G401 (cell line): Measurements from ENCODE around the gene OTUB2. TPM values are rescaled to one million over a fixed set of nuclear protein-coding genes. Genes with fewer than 3 reads are reported as not detected.

Source experiments
- DNase-seq: peaks from one replicate; pipeline ENCODE4 v3.0.0-alpha.2; 2015; ENCODE audit warnings: low spot score
- in situ Hi-C: cut with HindIII; loops from 2 replicates; pipeline ENCODE4 v1.10.0; 2016; ENCODE audit warnings: low sequenced_read_pairs, mixed read lengths
- total RNA-seq: library from RNA; depleted of rRNA; stranded (reverse); fragments of >200 nt; shearing (Covaris generic); gene quantifications from 2 replicates; pipeline ENCODE4 v1.2.3, GENCODE V29; 2014; rRNA removed

Gene OTUB2
- 1.5 and 3.3 TPM in 2 replicates for total RNA-seq

DNA sequence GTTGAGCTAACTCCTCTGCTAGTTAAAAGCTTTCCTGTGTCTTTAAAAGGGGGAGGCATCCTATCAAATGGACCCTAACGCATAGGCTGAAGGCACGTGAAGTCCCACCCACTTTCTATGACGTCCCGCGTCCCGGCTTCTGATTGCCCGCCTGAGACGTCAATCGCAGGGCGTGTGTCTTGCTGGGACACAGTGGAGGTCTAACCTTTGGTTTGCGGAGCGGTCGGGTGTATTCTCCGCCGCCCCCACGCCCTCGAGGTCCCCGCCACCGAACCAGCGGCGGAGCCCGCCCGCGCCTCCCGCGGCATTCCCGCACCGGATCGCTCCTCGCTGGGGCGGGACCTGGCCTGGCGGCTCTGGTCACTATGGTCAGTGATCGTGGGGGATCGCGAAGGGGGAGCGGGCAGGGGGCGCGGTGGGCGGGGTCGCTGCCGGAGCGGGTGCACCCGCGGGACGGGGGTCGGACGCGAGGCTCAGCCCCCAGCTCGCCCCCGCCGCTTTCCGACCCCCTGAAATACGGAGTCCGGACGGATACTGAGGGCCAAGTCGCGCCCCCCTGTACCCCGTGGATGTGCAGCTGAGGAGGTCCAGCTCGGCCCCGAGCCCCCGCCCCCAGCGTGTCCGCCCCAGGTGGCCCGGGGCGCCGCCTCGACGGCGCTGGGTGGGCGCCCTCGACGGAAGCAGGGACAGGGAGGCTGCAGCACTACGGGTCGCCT is at the start of gene OTUB2:
Gene OTUB2, plus strand, starts transcription at position 168 of the 716 bp plus-strand sequence. Its CDS starts 198 bp downstream, at position 366.
- DNase-seq = peak; percentile 99
- in situ Hi-C loops = loop anchor here (25.0 kb wide), 1 partner anchor 161 kb away; no protein-coding TSS in a partner anchor

GRCh38 chr14:93976477-93977057 is 49.6 kb upstream of the OTUB2 start, which contains the start of gene ASB2:
TSS of gene ASB2 (minus strand) at chr14:93976570. CDS start at chr14:93964539, 12,031 bp downstream.
- in situ Hi-C loops = no loop called here
- no peak for DNase-seq

DNA sequence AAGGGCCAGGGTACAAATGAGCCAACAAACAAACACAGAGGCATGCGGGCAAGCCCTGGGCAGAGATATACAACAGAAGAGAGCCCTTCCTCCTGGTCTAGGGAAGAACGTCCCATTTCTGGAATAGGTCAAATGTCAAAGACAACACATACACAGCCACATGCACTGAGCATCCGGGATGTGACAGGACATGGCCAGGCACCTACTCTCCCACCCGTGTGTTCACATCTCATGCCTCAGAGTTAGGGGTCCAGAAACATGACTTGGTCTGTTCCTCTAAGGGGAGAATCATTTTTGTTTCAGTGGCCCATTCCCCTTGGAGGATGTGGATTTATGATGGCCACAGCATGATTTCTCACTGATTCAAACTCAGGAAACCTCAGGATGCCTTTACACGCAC is 49.0 kb upstream of the OTUB2 start:
- DNase-seq = no peak
- in situ Hi-C loops = no loop called here

GRCh38 chr14:93977790-93978581 is 48.2 kb upstream of the OTUB2 start:
- no peak for DNase-seq
- in situ Hi-C loops = no loop called here

DNA sequence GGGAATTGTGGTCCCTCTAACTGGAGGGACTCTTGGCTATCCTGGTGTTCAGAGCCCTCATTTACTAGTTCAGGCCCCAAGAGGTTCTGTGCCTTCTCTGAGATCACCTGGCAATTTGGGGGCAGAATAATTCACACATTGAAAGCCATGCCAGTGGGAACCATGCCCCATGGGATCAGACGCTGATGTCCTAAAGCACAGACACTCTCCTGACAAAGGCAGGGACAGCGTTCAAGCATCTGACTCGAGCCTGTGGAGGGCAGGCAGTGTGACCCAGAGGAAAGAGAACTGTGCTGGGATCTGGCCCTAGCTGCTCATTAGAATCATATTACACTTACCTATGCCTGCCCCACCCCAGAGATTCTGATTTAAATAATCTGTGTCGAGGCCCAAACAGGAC is 47.4 kb upstream of the OTUB2 start:
- no peak for DNase-seq
- in situ Hi-C loops = no loop called here

DNA sequence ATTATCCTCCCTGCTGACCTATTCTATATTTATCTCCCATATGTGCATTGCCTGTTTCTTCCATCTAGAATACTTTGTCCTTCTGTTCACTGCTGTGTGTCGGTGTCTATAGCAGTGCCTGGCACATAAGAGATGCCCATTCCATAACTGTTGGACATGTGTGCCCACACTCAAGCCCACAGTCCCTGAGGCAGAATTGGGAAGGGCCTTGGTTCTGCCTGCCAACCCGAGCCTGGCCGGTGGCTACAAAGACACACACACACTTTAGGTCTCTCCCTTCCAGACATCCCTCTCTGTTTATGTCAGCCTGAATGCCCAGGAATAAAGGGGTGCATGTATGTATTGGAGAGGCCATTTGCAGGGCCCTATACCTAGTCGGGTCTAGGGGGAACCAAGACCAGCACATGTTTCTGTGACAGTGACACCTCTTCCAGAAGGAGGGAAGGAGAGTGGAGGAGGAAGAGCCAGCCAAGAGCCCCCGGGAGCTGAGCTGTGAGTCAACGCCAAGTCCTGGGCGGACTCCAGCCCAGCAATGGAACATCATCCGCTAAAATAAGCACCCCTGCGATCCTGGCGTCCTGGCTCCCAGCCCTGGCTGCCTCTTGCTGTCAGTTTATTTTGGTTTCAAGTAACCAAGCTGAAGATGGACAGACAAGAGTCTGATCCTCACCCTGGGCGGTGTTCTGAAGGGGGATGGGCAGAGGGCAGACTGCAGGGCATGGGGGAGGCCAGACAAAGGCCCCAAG is 45.5 kb upstream of the OTUB2 start:
- in situ Hi-C loops = no loop called here

DNA sequence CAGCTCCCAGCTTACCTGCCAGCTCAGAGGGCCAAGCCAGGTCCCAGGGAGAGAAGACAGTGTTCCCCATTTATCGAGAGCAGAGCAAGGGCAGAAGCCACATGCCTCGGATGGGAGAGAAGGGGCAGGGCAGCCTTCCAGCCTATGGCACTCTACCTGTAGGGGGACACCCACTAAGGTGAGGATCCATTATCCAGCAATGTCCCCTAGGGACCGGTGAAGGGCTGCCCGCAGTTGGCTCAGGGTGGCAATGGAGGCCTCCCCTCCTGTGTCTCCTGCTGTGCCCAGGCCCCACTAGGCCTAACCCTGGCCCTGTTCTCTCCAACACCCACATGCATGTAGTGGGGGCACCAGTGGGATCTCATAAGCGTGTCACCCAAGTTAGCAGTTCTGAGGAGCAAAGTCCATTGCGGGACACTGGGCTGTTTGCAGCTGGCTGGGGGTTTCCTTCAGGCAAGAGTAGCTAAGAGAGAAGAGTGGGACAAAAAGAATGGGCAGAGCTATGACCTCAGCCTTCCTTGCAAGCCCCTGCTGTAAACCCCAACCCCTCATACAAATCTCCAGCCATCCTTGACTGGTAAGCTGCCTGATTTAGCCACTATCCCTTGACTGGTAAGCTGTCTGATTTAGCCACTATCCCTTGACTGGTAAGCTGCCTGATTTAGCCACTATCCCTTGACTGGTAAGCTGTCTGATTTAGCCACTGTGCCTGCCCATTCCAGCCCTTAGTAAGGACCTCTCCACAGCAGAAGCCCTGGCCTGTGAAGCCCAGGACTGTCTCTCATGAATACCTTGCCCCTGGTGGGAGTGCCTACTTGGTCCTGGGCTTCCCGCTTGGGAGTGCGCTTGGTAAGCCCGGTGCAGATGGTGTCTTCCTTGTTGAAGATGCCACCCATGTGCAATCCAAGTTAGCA is 44.6 kb upstream of the OTUB2 start:
- peak; percentile 69 for DNase-seq
- in situ Hi-C loops = no loop called here

More for the DNA sequence above, 45.5 kb upstream of the OTUB2 start:
- DNase-seq = peak; percentile 94

- DNase-seq = no peak
- in situ Hi-C loops = no loop called here
Observed at GRCh38 chr14:93982230-93983007, 43.7 kb upstream of the OTUB2 start.

- DNase-seq = no peak
- in situ Hi-C loops = no loop called here
Observed at GRCh38 chr14:93984070-93984469, 42.1 kb upstream of the OTUB2 start.

DNA sequence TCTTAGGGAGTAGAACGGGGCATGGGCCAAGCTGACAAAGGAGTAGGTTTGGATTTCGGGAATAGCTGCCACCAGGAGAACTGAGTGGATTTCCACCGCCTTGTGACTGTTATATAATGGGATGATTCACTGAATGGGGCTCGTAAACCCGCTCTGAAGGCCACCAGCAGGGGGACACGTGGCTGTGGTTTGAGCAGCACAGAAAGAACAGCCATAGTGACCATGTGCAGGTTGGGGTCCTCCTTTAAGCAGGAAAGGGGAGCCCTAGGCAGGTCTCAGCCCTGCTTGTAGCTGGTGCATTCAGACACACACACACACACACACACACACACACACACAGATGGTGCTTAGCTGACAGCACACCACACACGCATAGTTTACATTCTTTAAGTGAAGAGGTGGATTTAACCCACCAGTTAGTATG is 41.1 kb upstream of the OTUB2 start:
- in situ Hi-C loops = no loop called here
- peak; percentile 82 for DNase-seq

- in situ Hi-C loops = no loop called here
- DNase-seq = no peak
Observed at GRCh38 chr14:93986955-93987354, 39.2 kb upstream of the OTUB2 start.

- in situ Hi-C loops = no loop called here
- DNase-seq = peak; percentile 41
Observed at GRCh38 chr14:93987376-93987775, 38.8 kb upstream of the OTUB2 start.

DNA sequence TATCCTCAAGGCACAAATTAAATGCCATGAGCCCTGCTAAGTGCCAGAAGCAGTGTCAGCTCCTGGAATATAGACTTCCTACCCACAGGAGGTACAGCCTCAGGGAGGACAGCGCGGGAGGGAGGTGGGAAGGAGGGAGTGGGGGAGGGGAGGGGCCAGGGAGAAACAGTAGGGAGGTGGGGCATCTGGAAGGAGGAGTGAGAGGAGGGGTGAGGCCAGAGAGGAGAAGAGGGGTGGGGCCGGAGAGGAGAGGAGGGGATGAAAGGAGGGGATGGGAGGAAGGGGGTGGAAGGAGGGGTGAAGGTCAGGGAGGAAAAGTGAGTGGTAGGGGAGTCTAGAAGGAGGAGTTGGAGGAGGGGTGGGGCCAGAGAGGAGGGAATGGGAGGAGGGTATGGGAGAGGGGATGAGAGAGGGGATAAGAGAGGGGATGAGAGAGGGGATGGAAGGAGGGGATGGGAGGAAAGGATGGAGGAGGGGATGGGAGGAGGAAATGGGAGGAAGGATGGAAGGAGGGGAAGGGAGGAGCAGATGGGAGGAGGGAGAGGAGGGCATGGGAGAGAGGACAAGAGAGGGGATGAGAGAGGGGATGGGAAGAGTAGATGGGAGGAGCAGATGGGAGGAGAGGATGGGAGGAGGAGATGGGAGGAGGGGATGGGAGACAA is 38.2 kb upstream of the OTUB2 start:
- in situ Hi-C loops = no loop called here
- no peak for DNase-seq

- in situ Hi-C loops = no loop called here
- DNase-seq = no peak
Observed at GRCh38 chr14:93989939-93990338, 36.2 kb upstream of the OTUB2 start.

DNA sequence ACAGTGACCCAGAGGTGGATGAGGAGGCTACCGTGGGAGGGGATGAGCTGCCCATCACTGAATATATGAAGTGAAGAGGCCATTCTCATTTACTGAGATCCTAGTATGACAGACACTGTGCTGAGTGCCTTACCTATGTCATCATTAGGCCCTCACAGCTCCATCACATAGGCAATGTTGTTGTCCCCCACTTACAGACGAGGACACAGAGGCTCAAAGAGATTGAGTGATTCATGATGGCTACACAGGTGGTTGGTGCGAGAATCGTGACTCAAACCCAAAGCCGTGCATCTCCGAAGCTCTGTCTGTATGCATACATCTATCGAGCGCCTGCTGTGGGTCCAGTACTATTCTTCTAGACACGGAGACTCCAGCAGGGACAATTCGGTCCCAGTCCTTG is 34.9 kb upstream of the OTUB2 start:
- in situ Hi-C loops = no loop called here
- DNase-seq = no peak

DNA sequence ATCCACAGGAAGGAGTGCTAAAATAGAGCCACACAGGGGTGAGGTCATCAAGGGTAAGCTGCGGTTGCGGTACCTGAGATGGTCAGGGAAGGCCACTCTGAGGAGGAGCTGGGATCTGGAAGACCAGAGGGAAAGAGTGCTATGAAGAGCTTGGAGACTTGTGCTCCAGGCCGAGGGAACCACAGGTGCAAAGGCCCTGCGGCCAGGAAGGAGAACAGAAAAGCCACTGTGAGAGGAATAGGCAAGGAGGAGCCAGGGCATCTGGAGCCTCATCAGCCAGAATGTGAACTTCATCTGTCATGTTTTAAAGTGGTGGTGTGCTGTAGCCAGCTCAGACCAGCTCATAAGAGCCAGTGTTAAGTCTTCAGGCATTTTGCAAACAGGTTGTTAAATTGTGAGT is 34.5 kb upstream of the OTUB2 start:
- DNase-seq = no peak
- in situ Hi-C loops = no loop called here

DNA sequence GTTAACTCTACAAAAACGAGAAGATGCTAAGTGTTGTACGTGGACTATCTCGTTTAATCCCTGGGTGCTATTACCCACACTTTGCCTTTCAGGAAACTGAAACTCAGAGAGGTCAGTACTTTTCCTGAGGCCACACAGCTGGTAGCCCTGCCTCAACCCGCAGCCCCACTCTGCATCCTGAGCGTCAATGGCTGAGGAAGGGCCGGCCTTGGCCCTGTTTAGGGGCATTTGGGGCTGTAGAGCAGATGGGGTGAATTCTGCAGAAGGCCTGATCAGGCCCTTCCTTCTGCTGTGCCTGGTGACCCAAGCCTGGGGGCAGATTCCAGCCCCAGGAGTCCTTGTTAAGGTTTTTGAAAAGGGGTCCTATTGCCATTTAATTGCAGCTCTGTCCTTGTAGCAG is 32.8 kb upstream of the OTUB2 start:
- DNase-seq = no peak
- in situ Hi-C loops = no loop called here
